NCI-H1105 treated with DMSO at 0.1 percent for 48 hours (cell line): ENCODE results near the gene GRIA2.

Experiments
- DNase-seq: peaks from one replicate; lab custom pipeline; 2025; lab: John Stamatoyannopoulos, UW

GRIA2 gene

DNA sequence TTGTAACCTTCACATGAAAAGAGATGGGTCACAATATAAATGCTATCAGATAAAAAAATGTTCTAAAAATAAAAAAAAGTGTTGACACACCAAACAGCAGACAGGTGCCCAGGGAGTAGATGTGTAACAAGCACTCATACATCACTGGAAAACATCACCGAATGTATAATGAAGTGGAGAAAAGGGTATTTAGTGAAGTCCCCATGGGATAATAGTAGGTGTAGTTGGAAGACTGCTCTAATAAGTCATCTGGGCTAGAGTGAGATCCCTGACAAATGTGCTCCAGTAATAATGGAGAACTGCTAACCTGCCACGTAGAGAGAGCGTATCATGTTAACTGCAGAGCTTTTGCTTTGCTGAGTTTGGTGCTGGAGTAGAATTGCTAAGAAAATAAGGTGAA is 152.0 kb downstream of the GRIA2 start:
- peak; percentile 13 for DNase-seq

DNA sequence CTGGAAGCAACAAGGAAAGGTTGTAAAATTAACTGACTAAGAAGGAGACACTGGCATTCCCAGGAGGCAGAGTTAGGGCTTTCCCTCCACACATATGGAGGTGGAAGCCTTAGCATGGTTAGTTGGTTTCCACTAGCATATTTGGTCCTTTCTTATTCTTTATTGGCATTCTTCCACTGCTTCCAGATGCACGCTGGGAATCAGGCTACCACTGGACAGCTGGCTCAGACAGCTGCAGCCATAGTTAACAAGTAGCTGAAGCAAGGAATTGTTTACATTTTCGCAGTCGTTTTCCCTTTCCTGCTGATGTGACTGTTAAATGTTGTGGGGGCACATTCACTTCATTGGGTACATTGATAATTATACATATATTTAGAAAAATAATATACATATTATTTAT is 169.2 kb downstream of the GRIA2 start:
- no peak for DNase-seq

DNA sequence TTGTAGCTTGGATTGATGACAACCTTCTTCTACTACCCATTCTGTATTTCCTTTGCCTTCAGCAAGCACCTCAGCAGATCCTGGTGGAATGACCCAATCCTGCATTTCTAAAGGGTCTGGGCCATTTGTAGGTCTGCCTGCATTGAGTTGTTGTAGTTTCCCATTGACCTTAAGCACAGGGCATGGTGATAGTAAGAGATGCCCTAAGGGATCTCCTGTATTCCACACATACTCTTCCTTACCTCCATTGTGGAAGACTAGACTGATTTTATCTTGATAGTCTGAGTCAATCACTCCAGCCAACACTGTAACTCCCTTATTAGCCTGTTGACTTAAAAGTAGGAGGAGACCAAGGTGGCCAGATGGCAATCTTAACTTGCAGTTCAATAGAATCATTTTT is 184.5 kb downstream of the GRIA2 start:
- no peak for DNase-seq
